Fibroblast of lung (primary cell): ENCODE measurements around the gene EYA2.

Experiments used
- EZH2 ChIP-seq: IDR thresholded peaks from 2 replicates; pipeline ENCODE4 v1.5.1; 2012; ENCODE audit warnings: low read length, control low read depth, mild to moderate bottlenecking; ENCODE audit errors: missing control alignments
- TF ChIP-seq, protein P1 (sequence below), 2 donors: IDR thresholded peaks in 1 of 2; conservative IDR thresholded peaks in 1 of 2; 1 replicate in 1 of 2; 2 replicates in 1 of 2; pipeline ENCODE4 v1.5.1; 2011 to 2012; ENCODE audit warnings: low read length in 2 of 2, control low read depth in 1 of 2, inconsistent platforms in 1 of 2, low read depth in 1 of 2, mild to moderate bottlenecking in 1 of 2

- TF ChIP-seq, protein P1, sequence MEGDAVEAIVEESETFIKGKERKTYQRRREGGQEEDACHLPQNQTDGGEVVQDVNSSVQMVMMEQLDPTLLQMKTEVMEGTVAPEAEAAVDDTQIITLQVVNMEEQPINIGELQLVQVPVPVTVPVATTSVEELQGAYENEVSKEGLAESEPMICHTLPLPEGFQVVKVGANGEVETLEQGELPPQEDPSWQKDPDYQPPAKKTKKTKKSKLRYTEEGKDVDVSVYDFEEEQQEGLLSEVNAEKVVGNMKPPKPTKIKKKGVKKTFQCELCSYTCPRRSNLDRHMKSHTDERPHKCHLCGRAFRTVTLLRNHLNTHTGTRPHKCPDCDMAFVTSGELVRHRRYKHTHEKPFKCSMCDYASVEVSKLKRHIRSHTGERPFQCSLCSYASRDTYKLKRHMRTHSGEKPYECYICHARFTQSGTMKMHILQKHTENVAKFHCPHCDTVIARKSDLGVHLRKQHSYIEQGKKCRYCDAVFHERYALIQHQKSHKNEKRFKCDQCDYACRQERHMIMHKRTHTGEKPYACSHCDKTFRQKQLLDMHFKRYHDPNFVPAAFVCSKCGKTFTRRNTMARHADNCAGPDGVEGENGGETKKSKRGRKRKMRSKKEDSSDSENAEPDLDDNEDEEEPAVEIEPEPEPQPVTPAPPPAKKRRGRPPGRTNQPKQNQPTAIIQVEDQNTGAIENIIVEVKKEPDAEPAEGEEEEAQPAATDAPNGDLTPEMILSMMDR (conservative IDR thresholded peaks at IDR 0.05 in 1 of 2, IDR thresholded peaks at IDR 0.05 in 1 of 2; ENCODE audit: low read depth in 1 of 2, low read length in 2 of 2) = no peak
- TF ChIP-seq EZH2 = no peak
Measured at GRCh38 chr20:47016068-47016664, 121.5 kb downstream of the EYA2 start.
